ENCODE measurements around the gene DEPDC4.

DNA sequence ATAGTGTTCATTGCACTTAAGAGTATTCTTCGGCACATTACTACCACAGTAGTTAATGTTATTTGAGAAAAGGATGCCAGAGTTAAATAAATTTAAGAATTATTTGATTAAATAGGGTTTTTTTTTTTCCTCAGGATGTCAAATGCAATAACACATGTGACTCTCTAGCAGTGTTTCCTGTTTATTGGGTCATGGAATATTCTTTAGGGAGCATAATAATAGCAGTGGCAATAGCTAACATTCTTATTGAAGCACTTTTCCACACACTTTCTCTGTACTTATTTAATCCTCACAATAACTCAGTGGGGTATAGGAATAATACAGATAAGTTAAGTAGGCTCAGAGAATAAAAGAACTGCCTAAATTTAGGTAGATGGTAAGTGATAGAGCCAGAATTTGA, 44.4 kb upstream of the DEPDC4 start:
- no peak for TF ChIP-seq NFE2L2 (conservative IDR thresholded peaks at IDR 0.05; ENCODE audit: low read length)
- TF ChIP-seq, protein P1, sequence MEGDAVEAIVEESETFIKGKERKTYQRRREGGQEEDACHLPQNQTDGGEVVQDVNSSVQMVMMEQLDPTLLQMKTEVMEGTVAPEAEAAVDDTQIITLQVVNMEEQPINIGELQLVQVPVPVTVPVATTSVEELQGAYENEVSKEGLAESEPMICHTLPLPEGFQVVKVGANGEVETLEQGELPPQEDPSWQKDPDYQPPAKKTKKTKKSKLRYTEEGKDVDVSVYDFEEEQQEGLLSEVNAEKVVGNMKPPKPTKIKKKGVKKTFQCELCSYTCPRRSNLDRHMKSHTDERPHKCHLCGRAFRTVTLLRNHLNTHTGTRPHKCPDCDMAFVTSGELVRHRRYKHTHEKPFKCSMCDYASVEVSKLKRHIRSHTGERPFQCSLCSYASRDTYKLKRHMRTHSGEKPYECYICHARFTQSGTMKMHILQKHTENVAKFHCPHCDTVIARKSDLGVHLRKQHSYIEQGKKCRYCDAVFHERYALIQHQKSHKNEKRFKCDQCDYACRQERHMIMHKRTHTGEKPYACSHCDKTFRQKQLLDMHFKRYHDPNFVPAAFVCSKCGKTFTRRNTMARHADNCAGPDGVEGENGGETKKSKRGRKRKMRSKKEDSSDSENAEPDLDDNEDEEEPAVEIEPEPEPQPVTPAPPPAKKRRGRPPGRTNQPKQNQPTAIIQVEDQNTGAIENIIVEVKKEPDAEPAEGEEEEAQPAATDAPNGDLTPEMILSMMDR (IDR thresholded peaks at IDR 0.05): no peak
- TF ChIP-seq, protein P2, sequence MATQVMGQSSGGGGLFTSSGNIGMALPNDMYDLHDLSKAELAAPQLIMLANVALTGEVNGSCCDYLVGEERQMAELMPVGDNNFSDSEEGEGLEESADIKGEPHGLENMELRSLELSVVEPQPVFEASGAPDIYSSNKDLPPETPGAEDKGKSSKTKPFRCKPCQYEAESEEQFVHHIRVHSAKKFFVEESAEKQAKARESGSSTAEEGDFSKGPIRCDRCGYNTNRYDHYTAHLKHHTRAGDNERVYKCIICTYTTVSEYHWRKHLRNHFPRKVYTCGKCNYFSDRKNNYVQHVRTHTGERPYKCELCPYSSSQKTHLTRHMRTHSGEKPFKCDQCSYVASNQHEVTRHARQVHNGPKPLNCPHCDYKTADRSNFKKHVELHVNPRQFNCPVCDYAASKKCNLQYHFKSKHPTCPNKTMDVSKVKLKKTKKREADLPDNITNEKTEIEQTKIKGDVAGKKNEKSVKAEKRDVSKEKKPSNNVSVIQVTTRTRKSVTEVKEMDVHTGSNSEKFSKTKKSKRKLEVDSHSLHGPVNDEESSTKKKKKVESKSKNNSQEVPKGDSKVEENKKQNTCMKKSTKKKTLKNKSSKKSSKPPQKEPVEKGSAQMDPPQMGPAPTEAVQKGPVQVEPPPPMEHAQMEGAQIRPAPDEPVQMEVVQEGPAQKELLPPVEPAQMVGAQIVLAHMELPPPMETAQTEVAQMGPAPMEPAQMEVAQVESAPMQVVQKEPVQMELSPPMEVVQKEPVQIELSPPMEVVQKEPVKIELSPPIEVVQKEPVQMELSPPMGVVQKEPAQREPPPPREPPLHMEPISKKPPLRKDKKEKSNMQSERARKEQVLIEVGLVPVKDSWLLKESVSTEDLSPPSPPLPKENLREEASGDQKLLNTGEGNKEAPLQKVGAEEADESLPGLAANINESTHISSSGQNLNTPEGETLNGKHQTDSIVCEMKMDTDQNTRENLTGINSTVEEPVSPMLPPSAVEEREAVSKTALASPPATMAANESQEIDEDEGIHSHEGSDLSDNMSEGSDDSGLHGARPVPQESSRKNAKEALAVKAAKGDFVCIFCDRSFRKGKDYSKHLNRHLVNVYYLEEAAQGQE (IDR thresholded peaks at IDR 0.05): no peak
- TF ChIP-seq EP300 (IDR thresholded peaks at IDR 0.05): no peak
- no peak for TF ChIP-seq FOSL2 (IDR thresholded peaks at IDR 0.05)
- TF ChIP-seq FOSL2 (CRISPR knock-in tag; IDR thresholded peaks at IDR 0.05): no peak
- TF ChIP-seq CHD4 (IDR thresholded peaks at IDR 0.05; ENCODE audit: borderline replicate concordance): no peak
- no peak for TF ChIP-seq CBX8 (IDR thresholded peaks at IDR 0.05)
- TF ChIP-seq, protein P3, sequence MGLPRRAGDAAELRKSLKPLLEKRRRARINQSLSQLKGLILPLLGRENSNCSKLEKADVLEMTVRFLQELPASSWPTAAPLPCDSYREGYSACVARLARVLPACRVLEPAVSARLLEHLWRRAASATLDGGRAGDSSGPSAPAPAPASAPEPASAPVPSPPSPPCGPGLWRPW (IDR thresholded peaks at IDR 0.05): no peak
- no peak for TF ChIP-seq MYC (IDR thresholded peaks at IDR 0.05; ENCODE audit: borderline replicate concordance, low read length)
- TF ChIP-seq, protein P4, sequence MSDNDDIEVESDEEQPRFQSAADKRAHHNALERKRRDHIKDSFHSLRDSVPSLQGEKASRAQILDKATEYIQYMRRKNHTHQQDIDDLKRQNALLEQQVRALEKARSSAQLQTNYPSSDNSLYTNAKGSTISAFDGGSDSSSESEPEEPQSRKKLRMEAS (IDR thresholded peaks at IDR 0.05): no peak
- no peak for TF ChIP-seq FOSB (CRISPR knock-in tag; IDR thresholded peaks at IDR 0.05)
- TF ChIP-seq ZFP36 (IDR thresholded peaks at IDR 0.05; ENCODE audit: borderline replicate concordance, partially characterized antibody): no peak
